Psoas muscle (tissue), 8 donors: ENCODE results near the gene SURF2. TPM values are rescaled to one million over a fixed set of nuclear protein-coding genes. Genes with fewer than 3 reads are reported as not detected.

Source experiments
- ATAC-seq, 4 donors: fragments of 200-7000 bp; cut with Tn5 transposase; one replicate each; pipeline ENCODE4 v1.9.1; 2020; ENCODE audit warnings: moderate library complexity in 3 of 4, mild to moderate bottlenecking in 2 of 4
- DNase-seq, 2 donors: peaks; one replicate each; pipeline ENCODE4 v3.0.0-alpha.2; 2020
- H3K27ac ChIP-seq: fragments of 200-600 bp; one replicate; pipeline ENCODE4 v1.8.0; 2022
- H3K27me3 ChIP-seq, 3 donors: fragments of 200-600 bp in 1 of 3; one replicate each; pipeline versions ENCODE4 v1.6.1 to v1.8.0; 2013 to 2022; ENCODE audit warnings: low read length in 2 of 3, mild to moderate bottlenecking in 2 of 3, moderate library complexity in 1 of 3; ENCODE audit not compliant: insufficient read depth in 3 of 3
- H3K36me3 ChIP-seq, 2 donors: fragments of 200-600 bp in 1 of 2; one replicate each; pipeline versions ENCODE4 v1.6.1 to v1.8.0; 2013 to 2022; ENCODE audit warnings: low read depth in 1 of 2, mild to moderate bottlenecking in 1 of 2, moderate library complexity in 1 of 2; ENCODE audit not compliant: insufficient read depth in 1 of 2
- H3K4me1 ChIP-seq: fragments of 200-600 bp; one replicate; pipeline ENCODE4 v1.8.0; 2022
- H3K4me3 ChIP-seq: fragments of 200-600 bp; one replicate; pipeline ENCODE4 v1.8.0; 2022; ENCODE audit warnings: mild to moderate bottlenecking
- H3K9me3 ChIP-seq: fragments of 200-600 bp; one replicate; pipeline ENCODE4 v1.8.0; 2022
- WGBS, 3 donors: extraction: QIAGEN DNeasy Blood & Tissue Kit; methylation state at CpG; one replicate each; pipeline versions ENCODE4 v1.1.6 to v1.1.7; 2013; 5-methylcytosine and 5-hydroxymethylcytosine counted together
- intact Hi-C, 2 donors: fragments of 100-400 bp; cut with DNase I; formaldehyde crosslinking; loops; one replicate each; pipeline versions ENCODE4 v1.11.0 to v1.14.2; 2022
- polyA plus RNA-seq, 3 donors: library from polyadenylated mRNA; stranded (reverse); fragments of 200-250 nt; gene quantifications; one replicate each; pipeline ENCODE4 v1.2.3, GENCODE V29; 2013
- total RNA-seq, 4 donors: library from RNA; stranded (reverse); fragmentation: NEBNext Ultra II Directional in 2 of 4; extraction: Animal tissue kit (Norgen Biotek cat#: 25700) in 2 of 4; gene quantifications; one replicate each; pipeline versions ENCODE4 v1.2.1 to v1.2.4, GENCODE V29; 2021 to 2023
- TF ChIP-seq, protein P1 (sequence below): fragments of 200-600 bp; IDR thresholded peaks from one replicate; pipeline ENCODE4 v1.8.0; 2022; ENCODE audit warnings: antibody characterized with exemption
- donor health status: healthy with polysubstance abuse.
- donor health status: DM: no; HTN: no; CAD: no; lungs with moderate emphysema.
- donor health status: Bipolar disorder and iron deficiency.
- donor health status: healthy.
- donor health status: DM: yes; HTN: yes; CAD: no.
- donor health status: DM: no; HTN: no; CAD: no.
- donor health status: DM: no; HTN: no; CAD: no.
- donor health status: DM: yes; HTN: yes; CAD: no.

SURF2 gene
- total and polyA plus RNA-seq, 7 donors: 10.9 to 50.6 (median 13.8) TPM

DNA sequence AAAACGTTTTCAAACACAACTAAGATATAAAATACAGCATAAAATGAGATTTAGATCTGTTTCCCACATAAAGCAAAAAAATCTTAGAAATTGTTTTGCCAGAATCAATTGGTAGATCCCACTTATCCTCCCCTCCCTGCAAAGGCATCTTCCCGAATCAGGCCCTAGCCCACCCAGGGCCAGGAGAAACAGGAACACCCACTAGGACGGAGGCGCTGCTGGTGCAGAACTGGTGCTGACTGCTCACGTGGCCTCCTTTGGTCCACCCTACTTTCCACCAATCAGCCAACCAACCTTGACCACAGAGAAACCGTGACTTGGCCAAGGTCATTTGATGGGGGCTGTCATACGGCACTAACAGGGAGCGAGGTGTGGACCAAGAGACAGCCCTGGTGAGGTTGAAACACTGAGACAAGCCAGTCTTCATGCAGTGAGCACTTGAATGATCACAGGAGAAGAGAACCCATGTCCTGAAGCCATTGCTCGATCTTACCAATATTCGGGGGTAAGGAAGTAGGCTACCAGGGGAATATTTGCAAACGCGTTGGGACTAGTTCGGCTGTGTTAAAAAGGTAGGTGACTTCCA is 5.2 kb downstream of the SURF2 start:
- no peak for ATAC-seq
- peaks cover 11% of the 10 kb centered on the region for H3K4me1 ChIP-seq
- no peaks in the 10 kb centered on the region for H3K27me3 ChIP-seq
- peaks cover 8 to 74% of the 10 kb centered on the region in 2 donors for H3K36me3 ChIP-seq
- TF ChIP-seq, protein P1, sequence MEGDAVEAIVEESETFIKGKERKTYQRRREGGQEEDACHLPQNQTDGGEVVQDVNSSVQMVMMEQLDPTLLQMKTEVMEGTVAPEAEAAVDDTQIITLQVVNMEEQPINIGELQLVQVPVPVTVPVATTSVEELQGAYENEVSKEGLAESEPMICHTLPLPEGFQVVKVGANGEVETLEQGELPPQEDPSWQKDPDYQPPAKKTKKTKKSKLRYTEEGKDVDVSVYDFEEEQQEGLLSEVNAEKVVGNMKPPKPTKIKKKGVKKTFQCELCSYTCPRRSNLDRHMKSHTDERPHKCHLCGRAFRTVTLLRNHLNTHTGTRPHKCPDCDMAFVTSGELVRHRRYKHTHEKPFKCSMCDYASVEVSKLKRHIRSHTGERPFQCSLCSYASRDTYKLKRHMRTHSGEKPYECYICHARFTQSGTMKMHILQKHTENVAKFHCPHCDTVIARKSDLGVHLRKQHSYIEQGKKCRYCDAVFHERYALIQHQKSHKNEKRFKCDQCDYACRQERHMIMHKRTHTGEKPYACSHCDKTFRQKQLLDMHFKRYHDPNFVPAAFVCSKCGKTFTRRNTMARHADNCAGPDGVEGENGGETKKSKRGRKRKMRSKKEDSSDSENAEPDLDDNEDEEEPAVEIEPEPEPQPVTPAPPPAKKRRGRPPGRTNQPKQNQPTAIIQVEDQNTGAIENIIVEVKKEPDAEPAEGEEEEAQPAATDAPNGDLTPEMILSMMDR: no peak
- no peak for DNase-seq
- intact Hi-C loops: no loop called here
- H3K4me3 ChIP-seq: no peak overlapping the region
- H3K9me3 ChIP-seq: no peaks in the 10 kb centered on the region
- no peak overlapping the region for H3K27ac ChIP-seq
- 76 to 85% (median 81%) methylated on average over 13 of the region's 13 CpGs for WGBS, 3 donors

DNA sequence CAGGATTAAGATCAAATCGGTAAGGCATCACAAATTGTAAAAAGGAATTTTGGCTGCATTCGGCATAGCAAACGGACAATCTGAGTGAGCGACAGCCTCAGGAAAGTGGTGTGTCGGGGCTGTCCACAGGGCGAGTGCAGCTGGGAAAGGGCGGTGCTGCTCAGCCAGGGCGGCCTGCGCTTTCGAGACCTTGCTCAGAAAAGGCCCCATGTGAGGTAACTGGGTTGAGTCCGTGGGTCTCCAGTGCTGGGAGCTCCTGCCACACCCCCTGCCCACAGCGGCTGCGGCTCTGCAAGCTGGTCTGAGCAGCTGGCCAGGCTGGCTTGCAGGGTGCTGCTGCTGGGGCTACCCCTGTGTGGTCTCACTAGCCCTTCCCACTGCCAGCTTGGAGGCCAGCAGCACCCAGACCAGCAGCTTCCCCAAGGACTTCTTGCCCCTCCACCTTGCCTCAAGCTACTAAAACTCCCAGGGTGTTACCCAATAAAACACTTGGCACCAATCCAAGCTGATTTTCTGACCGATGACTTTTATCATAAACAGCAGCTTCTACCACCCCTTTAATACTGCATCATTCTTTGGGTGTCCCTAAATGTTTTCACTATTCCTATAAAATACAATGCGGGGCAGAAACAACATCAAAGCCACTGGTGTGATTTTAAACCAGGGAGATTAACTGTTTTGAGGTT is 6.2 kb downstream of the SURF2 start:
- H3K36me3 ChIP-seq: peaks cover 8 to 83% of the 10 kb centered on the region in 2 donors
- H3K4me3 ChIP-seq: no peak overlapping the region
- DNase-seq (no peak), ATAC-seq (peak in 1 of 4 donors; percentile 10)
- no peaks in the 10 kb centered on the region for H3K27me3 ChIP-seq
- H3K27ac ChIP-seq: no peak overlapping the region
- H3K9me3 ChIP-seq: no peaks in the 10 kb centered on the region
- H3K4me1 ChIP-seq: peaks cover 5% of the 10 kb centered on the region
- intact Hi-C loops: no loop called here
- TF ChIP-seq, protein P1: no peak
- WGBS, 3 donors: 84 to 86% (median 85%) methylated on average over 15 of the region's 15 CpGs

DNA sequence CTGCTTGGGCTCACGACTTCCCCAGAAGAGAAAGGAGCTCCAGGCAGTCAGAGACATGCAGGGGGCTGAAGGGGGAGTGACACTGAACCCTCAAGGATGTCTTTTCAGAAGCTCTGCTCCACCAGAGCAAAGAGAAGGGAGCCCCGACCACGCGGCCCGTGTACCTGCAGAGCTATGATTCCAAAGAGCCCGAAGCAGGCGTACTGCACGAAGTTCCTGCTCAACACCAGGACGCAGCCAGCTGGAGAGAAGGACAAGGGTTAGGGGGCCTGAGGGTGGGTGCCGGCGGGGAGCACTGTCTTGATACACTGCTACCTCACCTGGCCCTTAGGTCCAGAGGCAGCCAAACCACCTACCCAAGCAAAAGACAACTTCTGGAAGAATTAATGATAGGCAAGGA is 10.1 kb downstream of the SURF2 start:
- intact Hi-C loops: no loop called here
- 87 to 91% (median 90%) methylated on average over 11 of the region's 11 CpGs for WGBS, 3 donors
- H3K4me3 ChIP-seq: no peak overlapping the region
- no peaks in the 10 kb centered on the region for H3K9me3 ChIP-seq
- no peak for DNase-seq
- peaks cover 40% of the 10 kb centered on the region for H3K4me1 ChIP-seq
- no peaks in the 10 kb centered on the region for H3K27me3 ChIP-seq
- peaks cover 8 to 80% of the 10 kb centered on the region in 2 donors for H3K36me3 ChIP-seq
- TF ChIP-seq, protein P1: no peak
- no peak overlapping the region for H3K27ac ChIP-seq
- no peak for ATAC-seq

DNA sequence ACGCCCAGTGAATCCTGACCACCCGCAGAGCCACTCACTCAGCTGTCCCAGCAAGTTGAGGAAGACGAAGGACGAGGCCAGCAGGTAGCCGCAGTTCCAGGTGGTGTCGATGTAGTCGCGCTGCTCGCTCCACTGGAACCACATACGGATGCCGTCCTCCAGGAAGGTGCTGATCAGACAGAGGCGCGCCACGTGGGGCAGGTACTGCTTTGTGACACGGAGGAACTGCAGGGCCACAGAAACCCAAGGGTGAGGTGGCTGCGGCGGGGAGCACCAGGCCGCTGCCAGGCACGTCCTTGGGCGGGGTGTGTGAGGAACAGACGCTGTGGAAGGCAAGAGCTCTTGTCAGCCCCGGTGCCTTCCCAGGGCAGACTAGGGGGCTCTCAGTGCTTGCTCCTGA is 10.9 kb downstream of the SURF2 start:
- Histone ChIP-seq H3K4me3 (no peak overlapping the region), H3K27ac (no peak overlapping the region), H3K4me1 (peaks cover 47% of the 10 kb centered on the region), H3K27me3 (no peaks in the 10 kb centered on the region), H3K36me3 (peaks cover 4 to 73% of the 10 kb centered on the region in 2 donors), H3K9me3 (no peaks in the 10 kb centered on the region)
- ATAC-seq (no peak), DNase-seq (no peak)
- TF ChIP-seq, protein P1: no peak
- WGBS, 3 donors: 91 to 93% (median 93%) methylated on average over 22 of the region's 22 CpGs
- intact Hi-C loops: no loop called here
